Fibroblast of mammary gland (primary cell): ENCODE data around the gene TMEM35B.
"Not testable (repeated sequence)": the region's sequence is repeated elsewhere in the genome, so short reads cannot be mapped to it uniquely, and the experiment has no call there.

Experiments used
- DNase-seq: peaks from one replicate; pipeline ENCODE4 v3.0.0-alpha.2; 2010; ENCODE audit warnings: low read depth
- H3K4me3 ChIP-seq: 2 replicates; pipeline ENCODE4 v1.5.1; 2011; ENCODE audit warnings: low read depth, mild to moderate bottlenecking, low read length, moderate library complexity; ENCODE audit not compliant: control insufficient read depth
- TF ChIP-seq, protein P1 (sequence below): conservative IDR thresholded peaks from 2 replicates; pipeline ENCODE4 v1.5.1; 2011; ENCODE audit warnings: low read depth, low read length, inconsistent platforms; ENCODE audit not compliant: control insufficient read depth, insufficient read depth

The TMEM35B gene

DNA sequence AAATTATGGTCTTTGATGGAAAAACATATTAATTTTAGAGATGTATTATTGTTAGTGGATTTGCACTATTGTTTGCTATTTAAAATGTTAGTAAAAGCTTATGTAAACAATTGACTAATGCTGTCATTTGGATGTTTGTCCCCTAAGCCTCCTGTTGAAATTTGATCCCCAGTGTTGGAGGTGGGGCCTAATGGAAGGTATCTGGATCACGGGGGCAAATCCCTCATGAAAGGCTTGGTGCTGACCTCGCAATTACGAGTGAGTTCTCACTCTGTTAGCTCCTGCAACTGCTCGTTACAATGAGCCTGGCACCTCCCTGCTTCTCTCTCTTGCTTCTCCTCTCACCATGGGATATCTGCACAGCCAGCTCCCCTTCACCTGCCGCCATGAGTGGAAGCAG, 14.3 kb downstream of the TMEM35B start:
- H3K4me3 ChIP-seq, result no peak overlapping the region
- TF ChIP-seq, protein P1, sequence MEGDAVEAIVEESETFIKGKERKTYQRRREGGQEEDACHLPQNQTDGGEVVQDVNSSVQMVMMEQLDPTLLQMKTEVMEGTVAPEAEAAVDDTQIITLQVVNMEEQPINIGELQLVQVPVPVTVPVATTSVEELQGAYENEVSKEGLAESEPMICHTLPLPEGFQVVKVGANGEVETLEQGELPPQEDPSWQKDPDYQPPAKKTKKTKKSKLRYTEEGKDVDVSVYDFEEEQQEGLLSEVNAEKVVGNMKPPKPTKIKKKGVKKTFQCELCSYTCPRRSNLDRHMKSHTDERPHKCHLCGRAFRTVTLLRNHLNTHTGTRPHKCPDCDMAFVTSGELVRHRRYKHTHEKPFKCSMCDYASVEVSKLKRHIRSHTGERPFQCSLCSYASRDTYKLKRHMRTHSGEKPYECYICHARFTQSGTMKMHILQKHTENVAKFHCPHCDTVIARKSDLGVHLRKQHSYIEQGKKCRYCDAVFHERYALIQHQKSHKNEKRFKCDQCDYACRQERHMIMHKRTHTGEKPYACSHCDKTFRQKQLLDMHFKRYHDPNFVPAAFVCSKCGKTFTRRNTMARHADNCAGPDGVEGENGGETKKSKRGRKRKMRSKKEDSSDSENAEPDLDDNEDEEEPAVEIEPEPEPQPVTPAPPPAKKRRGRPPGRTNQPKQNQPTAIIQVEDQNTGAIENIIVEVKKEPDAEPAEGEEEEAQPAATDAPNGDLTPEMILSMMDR, result no peak
- no peak for DNase-seq

DNA sequence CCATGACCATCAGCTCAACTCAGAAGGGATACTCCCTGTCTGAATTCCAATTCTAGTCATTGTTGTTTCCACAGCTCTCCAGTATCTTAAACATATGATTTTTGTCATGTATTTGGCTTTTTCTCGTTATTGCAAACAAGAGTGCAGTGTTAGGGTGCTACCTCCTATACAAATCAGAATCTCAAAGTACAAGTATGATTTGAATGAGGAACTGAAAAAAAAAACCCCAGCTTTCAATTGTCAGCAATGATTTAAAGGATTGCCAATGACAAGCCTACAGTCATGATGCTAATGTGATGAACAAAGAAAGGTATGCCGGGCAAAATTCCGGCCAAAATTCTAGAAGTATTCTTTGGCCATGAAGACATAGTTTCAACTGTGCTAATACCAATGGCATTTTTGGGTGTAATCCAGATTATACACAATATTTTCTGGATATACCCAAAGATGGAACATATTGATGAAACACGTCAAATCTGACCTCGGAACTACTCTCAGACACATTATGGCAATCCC, 14.9 kb downstream of the TMEM35B start:
- H3K4me3 ChIP-seq, result no peak overlapping the region
- DNase-seq, result no peak

DNA sequence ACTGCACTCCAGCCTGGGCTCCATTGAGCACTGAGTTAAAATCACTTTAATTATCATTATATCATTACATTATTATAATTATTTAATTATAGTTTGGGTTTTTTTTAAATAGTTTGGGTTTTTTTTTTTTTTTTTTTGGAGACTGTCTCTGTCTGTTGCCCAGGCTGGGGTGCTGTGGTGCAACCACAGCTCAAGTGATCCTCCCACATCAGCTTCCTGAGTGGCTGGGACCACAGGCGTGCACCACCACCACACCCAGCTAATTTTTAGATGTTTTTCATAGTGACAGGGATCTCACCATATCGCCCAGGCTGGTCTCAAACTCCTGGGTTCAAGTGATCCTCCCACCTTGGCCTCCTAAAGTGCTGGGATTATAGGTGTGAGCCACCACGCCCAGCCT, 16.9 kb downstream of the TMEM35B start:
- not testable (repeated sequence) for H3K4me3 ChIP-seq, DNase-seq

More for the DNA sequence above, 14.9 kb downstream of the TMEM35B start:
- TF ChIP-seq, protein P1, result no peak

DNA sequence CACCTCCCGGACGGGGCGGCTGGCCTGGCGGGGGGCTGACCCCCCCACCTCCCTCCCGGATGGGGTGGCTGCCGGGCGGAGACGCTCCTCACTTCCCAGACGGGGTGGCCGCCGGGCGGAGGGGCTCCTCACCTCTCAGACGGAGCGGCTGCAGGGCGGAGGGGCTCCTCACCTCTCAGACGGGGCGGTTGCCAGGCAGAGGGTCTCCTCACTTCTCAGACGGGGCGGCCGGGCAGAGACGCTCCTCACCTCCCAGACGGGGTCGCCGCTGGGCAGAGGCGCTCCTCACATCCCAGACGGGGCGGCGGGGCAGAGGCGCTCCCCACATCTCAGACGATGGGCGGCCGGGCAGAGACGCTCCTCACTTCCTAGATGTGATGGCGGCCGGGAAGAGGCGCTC, 17.5 kb downstream of the TMEM35B start:
- H3K4me3 ChIP-seq, DNase-seq: not testable (repeated sequence)

DNA sequence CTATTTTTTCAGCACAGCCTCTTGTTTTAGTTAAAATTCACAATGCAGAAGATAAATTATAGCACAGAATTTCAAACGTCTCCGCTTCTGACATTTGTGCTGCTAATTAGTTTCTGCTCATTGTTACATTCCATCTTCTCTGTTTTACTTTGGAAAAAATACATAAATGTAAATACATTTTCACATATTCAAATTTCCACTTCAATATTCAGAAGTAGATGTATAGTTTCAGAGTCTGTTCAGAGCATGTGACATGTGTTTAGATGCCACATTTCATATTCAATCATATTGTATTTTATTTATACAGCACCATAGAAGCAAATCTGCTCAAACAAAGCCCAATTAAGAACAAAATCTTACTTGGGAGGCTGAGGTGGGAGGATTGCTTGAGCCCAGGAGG, 19.6 kb downstream of the TMEM35B start:
- TF ChIP-seq, protein P1, result no peak
- H3K4me3 ChIP-seq, result no peak overlapping the region
- DNase-seq, result no peak

DNA sequence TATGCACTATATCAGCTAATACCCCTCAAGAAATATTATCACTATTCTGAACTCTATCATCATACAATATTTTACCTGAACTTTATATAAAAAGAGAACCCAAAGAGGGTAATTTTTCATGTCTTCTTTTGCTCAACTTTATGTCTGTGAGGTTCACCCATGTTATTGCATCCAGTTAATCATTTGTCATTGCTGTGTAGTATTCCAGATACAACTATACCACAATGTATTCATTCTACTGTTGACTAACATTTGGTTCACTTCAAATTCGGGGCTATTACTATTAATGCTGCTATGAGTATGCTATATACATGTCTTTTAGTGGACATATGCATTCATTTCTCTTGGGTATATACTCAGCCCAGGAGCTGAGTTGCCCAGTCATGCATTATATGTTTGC, 34.7 kb downstream of the TMEM35B start:
- H3K4me3 ChIP-seq, result no peak overlapping the region
- TF ChIP-seq, protein P1, result no peak
- no peak for DNase-seq

DNA sequence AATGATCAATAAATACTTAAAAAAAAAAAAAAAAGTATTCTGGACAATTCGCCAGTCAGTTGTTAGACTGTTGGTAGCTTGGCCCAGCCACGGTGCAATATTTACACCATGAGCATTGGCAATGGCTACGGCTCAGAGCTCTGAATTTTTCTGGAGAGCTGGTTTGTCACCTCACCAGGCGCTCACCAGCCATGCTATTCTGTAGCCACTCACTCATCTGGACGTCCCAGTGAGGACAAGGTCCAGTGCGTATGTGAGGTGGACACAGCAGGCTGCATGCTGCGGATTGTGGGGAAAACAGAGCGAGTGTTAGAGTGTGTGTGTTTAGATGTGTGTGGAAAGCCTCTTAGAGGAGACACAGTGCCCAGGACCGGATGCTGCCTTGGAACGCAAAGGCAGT, 36.4 kb downstream of the TMEM35B start:
- DNase-seq, H3K4me3 ChIP-seq: not testable (repeated sequence)

DNA sequence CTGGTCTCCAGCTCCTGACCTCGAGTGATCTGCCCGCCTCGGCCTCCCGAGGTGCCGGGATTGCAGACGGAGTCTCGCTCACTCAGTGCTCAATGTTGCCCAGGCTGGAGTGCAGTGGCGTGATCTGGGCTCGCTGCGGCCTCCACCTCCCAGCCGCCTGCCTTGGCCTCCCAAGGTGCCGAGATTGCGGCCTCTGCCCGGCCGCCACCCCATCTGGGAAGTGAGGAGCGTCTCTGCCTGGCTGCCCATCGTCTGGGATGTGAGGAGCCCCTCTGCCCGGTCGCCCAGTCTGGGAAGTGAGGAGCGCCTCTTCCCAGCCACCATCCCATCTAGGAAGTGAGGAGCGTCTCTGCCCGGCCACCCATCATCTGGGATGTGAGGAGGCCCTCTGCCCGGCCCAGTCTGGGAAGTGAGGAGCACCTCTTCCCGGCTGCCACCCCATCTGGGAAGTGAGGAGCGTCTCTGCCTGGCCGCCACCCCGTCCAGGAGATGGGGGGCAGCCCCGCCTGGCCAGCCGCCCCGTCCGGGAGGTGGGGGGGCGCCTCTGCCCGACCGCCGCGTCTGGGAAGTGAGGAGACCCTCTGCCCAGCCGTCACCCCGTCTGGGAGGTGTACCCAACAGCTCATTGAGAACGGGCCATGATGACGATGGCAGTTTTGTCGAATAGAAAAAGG, 37.4 kb downstream of the TMEM35B start:
- H3K4me3 ChIP-seq, DNase-seq: not testable (repeated sequence)

DNA sequence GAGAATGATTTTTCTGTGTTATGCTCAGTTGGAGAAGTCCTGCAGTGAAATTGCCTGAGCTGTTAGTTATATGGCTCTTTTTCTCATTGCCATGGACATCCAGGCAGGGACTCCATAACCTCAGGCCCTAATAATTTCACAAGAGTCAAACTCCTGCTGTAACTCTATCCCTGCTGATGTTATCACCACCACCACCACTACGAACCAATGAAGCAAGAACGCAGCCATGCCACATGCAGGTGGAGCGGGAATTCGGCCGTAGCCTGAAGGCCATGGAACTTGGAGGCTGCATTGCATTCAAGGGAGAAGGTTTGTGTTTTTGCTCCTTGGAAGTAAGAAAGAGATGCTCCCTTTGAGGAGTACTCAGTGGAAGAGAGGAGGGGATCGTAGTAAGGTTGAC, 38.9 kb downstream of the TMEM35B start:
- TF ChIP-seq, protein P1, result no peak
- H3K4me3 ChIP-seq, result no peak overlapping the region
- DNase-seq, result no peak

DNA sequence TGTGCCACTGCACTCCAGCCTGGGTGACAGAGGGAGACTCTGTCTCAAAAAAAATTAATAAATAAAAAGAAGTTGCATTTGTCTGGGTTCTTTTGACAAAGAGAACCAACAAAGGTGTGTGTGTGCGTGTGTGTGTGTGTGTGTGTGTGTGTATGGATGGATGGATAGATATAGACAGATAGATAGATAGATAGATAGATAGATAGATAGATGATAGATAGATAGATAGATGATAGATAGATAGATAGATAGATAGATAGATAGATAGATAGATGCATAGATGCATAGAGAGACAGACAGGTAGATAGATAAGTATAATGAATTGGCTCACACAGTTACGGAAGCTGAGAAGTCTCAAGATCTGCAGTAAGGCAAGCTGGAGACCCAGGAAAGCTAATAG, 43.3 kb downstream of the TMEM35B start:
- DNase-seq, result not testable (repeated sequence)

More for the DNA sequence above, 43.3 kb downstream of the TMEM35B start:
- H3K4me3 ChIP-seq, result not testable (repeated sequence)
